ENCODE measurements around the gene USP2.

GRCh38 chr11:119412072-119412471, 30.6 kb upstream of the USP2 start:
- TF ChIP-seq CTCF (IDR thresholded peaks at IDR 0.05): no peak
- TF ChIP-seq POLR2A (IDR thresholded peaks at IDR 0.05): no peak
- TF ChIP-seq EP300 (IDR thresholded peaks at IDR 0.05): no peak
